ENCODE data around the gene ATG10. TPM values are rescaled to one million over a fixed set of nuclear protein-coding genes. Genes with fewer than 3 reads are reported as not detected.
"Not testable (repeated sequence)": the region's sequence is repeated elsewhere in the genome, so short reads cannot be mapped to it uniquely, and the experiment has no call there.

The ATG10 gene
- total RNA-seq, 4 donors from 2014 or later = 5.6 to 10.7 (median 8.3) TPM

GRCh38 chr5:82252744-82253143, 280.9 kb downstream of the ATG10 start:
- H3K9me3 ChIP-seq = peaks cover 6% of the 10 kb centered on the region
- no peaks in the 10 kb centered on the region for H3K4me1 ChIP-seq
- TF ChIP-seq, protein P1, sequence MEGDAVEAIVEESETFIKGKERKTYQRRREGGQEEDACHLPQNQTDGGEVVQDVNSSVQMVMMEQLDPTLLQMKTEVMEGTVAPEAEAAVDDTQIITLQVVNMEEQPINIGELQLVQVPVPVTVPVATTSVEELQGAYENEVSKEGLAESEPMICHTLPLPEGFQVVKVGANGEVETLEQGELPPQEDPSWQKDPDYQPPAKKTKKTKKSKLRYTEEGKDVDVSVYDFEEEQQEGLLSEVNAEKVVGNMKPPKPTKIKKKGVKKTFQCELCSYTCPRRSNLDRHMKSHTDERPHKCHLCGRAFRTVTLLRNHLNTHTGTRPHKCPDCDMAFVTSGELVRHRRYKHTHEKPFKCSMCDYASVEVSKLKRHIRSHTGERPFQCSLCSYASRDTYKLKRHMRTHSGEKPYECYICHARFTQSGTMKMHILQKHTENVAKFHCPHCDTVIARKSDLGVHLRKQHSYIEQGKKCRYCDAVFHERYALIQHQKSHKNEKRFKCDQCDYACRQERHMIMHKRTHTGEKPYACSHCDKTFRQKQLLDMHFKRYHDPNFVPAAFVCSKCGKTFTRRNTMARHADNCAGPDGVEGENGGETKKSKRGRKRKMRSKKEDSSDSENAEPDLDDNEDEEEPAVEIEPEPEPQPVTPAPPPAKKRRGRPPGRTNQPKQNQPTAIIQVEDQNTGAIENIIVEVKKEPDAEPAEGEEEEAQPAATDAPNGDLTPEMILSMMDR (IDR thresholded peaks at IDR 0.05) = no peak
- TF ChIP-seq POLR2A (IDR thresholded peaks at IDR 0.05) = no peak
- no peak for TF ChIP-seq EP300 (IDR thresholded peaks at IDR 0.05)
- TF ChIP-seq POLR2AphosphoS5 (IDR thresholded peaks at IDR 0.05) = no peak
- H3K4me3 ChIP-seq = no peak overlapping the region
- no peak for DNase-seq (ENCODE audit: low spot score in 2 of 2)
- no peak overlapping the region for H3K27ac ChIP-seq
- H3K27me3 ChIP-seq = no peaks in the 10 kb centered on the region
- peaks cover 11% of the 10 kb centered on the region for H3K36me3 ChIP-seq

- no peak for DNase-seq (ENCODE audit: low spot score in 2 of 2)
- Histone ChIP-seq H3K36me3 (peaks cover 11% of the 10 kb centered on the region), H3K27me3 (no peaks in the 10 kb centered on the region), H3K4me1 (no peaks in the 10 kb centered on the region), H3K9me3 (no peaks in the 10 kb centered on the region), H3K4me3 (no peak overlapping the region), H3K27ac (no peak overlapping the region)
- TF ChIP-seq POLR2A (IDR thresholded peaks at IDR 0.05) (no peak), POLR2AphosphoS5 (IDR thresholded peaks at IDR 0.05) (no peak), EP300 (IDR thresholded peaks at IDR 0.05) (no peak)
- TF ChIP-seq, protein P1 (IDR thresholded peaks at IDR 0.05) = no peak
- WGBS = 59% methylated on average over 1 of the region's 1 CpG
Observed at GRCh38 chr5:82255844-82256243, 284.0 kb downstream of the ATG10 start.

GRCh38 chr5:82257247-82257646, 285.4 kb downstream of the ATG10 start:
- no peak for TF ChIP-seq EP300 (IDR thresholded peaks at IDR 0.05)
- TF ChIP-seq, protein P1 (IDR thresholded peaks at IDR 0.05) = no peak
- no peak for TF ChIP-seq POLR2A (IDR thresholded peaks at IDR 0.05)
- no peak for TF ChIP-seq POLR2AphosphoS5 (IDR thresholded peaks at IDR 0.05)
- WGBS = 94% methylated on average over 2 of the region's 2 CpGs

GRCh38 chr5:82257729-82258128, 285.9 kb downstream of the ATG10 start:
- DNase-seq (ENCODE audit: low spot score in 2 of 2) = no peak
- WGBS = 85% methylated on average over 3 of the region's 3 CpGs
- H3K27ac ChIP-seq = no peak overlapping the region
- peaks cover 11% of the 10 kb centered on the region for H3K36me3 ChIP-seq
- H3K9me3 ChIP-seq = no peaks in the 10 kb centered on the region
- no peaks in the 10 kb centered on the region for H3K4me1 ChIP-seq
- H3K27me3 ChIP-seq = no peaks in the 10 kb centered on the region
- TF ChIP-seq POLR2AphosphoS5 (IDR thresholded peaks at IDR 0.05) (no peak), POLR2A (IDR thresholded peaks at IDR 0.05) (no peak)
- no peak overlapping the region for H3K4me3 ChIP-seq

More at GRCh38 chr5:82257247-82257646, 285.4 kb downstream of the ATG10 start:
- Histone ChIP-seq H3K9me3 (no peaks in the 10 kb centered on the region), H3K4me1 (no peaks in the 10 kb centered on the region), H3K27ac (no peak overlapping the region), H3K27me3 (no peaks in the 10 kb centered on the region), H3K4me3 (no peak overlapping the region), H3K36me3 (peaks cover 11% of the 10 kb centered on the region)
- DNase-seq (ENCODE audit: low spot score in 2 of 2) = no peak

DNA sequence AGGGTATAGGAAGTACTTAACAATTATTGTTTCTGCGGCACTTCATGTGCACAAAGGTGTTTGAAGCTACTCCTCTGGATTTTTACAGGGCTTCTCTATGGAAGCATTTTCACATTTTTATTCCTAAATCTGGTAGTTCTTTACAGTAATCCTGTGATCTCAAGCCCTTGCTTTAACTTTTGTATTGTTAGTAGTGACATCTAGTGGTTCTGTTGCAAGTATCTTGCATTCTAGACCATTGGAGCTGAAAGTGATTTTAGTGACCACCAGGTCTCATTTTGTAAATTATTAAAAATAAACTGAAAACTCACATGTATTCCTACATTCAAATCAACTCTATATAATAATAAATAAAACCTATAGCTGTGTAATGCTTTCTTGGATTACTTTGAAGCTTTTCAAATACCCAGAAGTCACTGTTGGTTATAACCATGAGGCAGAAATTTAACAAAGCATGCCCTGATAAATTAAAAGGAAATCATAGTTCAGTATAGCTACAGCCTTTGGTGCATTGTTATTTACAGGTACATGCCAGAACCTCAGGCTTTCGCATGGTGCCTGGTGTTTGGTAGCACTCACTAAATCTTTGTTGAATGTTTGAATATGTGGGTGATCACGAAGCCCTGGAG, 287.5 kb downstream of the ATG10 start:
- H3K4me3 ChIP-seq = no peak overlapping the region
- peaks cover under 1% of the 10 kb centered on the region for H3K36me3 ChIP-seq
- H3K27ac ChIP-seq = no peak overlapping the region
- WGBS = 84% methylated on average over 3 of the region's 3 CpGs
- DNase-seq (ENCODE audit: low spot score in 2 of 2) = no peak
- H3K9me3 ChIP-seq = no peaks in the 10 kb centered on the region
- no peaks in the 10 kb centered on the region for H3K27me3 ChIP-seq
- TF ChIP-seq, protein P1 (IDR thresholded peaks at IDR 0.05) = no peak
- TF ChIP-seq POLR2A (IDR thresholded peaks at IDR 0.05) = no peak
- no peak for TF ChIP-seq POLR2AphosphoS5 (IDR thresholded peaks at IDR 0.05)
- no peak for TF ChIP-seq EP300 (IDR thresholded peaks at IDR 0.05)
- no peaks in the 10 kb centered on the region for H3K4me1 ChIP-seq

GRCh38 chr5:82265047-82265446, 293.2 kb downstream of the ATG10 start:
- Histone ChIP-seq H3K4me1 (no peaks in the 10 kb centered on the region), H3K36me3 (peaks cover 3% of the 10 kb centered on the region), H3K27ac (no peak overlapping the region), H3K9me3 (peaks cover 6% of the 10 kb centered on the region), H3K27me3 (no peaks in the 10 kb centered on the region), H3K4me3 (no peak overlapping the region)
- TF ChIP-seq POLR2AphosphoS5 (IDR thresholded peaks at IDR 0.05) (no peak), POLR2A (IDR thresholded peaks at IDR 0.05) (no peak), EP300 (IDR thresholded peaks at IDR 0.05) (no peak)
- TF ChIP-seq, protein P1 (IDR thresholded peaks at IDR 0.05) = no peak
- DNase-seq (ENCODE audit: low spot score in 2 of 2) = no peak
- 49% methylated on average over 4 of the region's 4 CpGs for WGBS

GRCh38 chr5:82267297-82267933, 295.6 kb downstream of the ATG10 start:
- not testable (repeated sequence) for H3K27me3 ChIP-seq; H3K9me3 ChIP-seq; H3K27ac ChIP-seq; H3K4me1 ChIP-seq; H3K36me3 ChIP-seq; DNase-seq (ENCODE audit: low spot score in 2 of 2); H3K4me3 ChIP-seq
- WGBS = over 99% methylated on average over 9 of the region's 9 CpGs

DNA sequence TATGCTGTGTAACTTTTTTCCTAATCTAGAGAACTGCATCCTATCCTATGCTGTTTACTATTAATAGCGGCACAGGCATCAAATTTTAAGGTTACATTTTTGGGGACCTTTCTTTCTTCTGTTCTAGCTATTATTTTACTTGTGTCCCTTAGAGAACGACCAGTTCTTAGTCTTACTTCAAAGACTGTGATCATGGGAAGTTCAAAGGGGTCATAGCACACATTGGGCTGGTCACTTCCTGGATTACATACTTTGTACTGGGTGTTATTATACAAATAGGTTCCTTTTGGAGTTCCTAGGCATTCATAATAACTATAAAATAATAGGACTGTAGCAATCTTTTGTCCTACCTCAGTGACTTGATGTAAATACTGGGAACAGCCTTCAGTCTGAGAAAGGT, 297.5 kb downstream of the ATG10 start:
- H3K36me3 ChIP-seq; H3K9me3 ChIP-seq; H3K4me1 ChIP-seq; DNase-seq (ENCODE audit: low spot score in 2 of 2); H3K4me3 ChIP-seq; H3K27ac ChIP-seq; H3K27me3 ChIP-seq: not testable (repeated sequence)
- WGBS = 82% methylated on average over 2 of the region's 2 CpGs

Data from suprapubic skin (tissue), 4 donors.